HG03025 (cell line): ENCODE results near the gene FAM162A.

Experiments
- ATAC-seq: cut with Tn5 transposase; IDR thresholded peaks from one replicate; pipeline ENCODE4 v1.9.1; 2021; ENCODE audit warnings: mild to moderate bottlenecking, moderate library complexity; ENCODE audit not compliant: unreplicated experiment, low FRiP score

Gene FAM162A, protein sequence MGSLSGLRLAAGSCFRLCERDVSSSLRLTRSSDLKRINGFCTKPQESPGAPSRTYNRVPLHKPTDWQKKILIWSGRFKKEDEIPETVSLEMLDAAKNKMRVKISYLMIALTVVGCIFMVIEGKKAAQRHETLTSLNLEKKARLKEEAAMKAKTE

DNA sequence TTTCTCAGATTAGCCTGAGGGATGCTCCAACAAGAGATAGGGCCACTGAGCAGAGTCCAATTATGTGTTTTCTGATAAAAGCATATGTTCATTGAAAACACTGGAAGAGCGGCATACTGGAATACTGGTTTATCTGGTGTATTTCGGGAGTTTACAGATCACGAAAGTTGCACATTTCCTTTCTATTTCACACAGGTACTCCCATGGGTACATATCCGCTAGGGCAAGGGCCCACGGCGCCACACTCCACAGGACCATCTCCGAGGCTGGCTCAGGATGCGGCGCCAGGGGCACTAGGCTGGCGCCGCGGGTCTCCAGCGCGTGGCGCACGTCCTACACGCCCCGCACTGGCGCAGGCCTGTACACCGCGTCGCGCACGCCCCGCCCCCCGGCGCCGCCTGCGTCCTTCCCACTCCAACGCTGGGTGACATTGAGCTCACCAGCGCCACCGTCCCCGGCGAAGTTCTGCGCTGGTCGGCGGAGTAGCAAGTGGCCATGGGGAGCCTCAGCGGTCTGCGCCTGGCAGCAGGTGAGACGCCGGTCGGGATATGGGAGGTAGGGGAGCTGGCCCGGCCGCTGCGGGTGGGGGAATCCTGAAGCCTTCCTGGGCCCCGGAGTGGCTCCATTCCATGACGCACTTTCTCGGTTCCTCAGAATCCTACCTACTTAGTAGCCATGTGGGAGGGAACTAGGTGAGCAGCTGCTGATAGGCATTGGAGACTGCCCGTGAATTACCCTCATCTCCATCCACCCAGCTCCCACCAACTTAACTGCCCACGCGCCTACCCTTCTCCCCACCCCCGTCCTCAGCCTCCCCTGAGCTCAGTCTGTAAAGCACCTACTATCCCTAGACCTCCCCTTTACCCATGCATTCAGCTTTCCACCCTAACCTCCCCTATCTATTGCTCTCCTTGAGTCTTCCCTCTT, at the start of gene FAM162A:
FAM162A (plus strand) TSS at position 412 of the 927 bp plus-strand sequence; CDS start at position 496, 84 bp downstream.
- ATAC-seq, result peak; percentile 93

DNA sequence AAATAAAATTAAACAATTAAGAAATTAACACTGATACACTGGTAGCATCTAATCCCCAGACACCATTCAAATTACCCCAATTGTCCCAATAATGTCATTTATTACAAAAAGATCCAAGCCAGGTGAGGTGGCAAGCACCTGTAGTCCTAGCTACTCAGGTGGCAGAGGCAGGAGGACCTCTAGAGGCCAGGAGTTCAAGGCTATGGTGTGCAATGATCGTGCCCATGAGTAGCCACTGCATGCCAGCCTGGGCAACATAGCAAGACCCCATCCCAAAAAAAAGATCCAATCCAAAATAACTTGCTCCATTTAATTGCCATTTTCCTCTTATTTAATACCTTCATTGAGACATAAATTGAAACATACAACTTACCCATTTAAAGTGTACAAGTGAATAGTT, 41.2 kb upstream of the FAM162A start:
- ATAC-seq, result no peak

DNA sequence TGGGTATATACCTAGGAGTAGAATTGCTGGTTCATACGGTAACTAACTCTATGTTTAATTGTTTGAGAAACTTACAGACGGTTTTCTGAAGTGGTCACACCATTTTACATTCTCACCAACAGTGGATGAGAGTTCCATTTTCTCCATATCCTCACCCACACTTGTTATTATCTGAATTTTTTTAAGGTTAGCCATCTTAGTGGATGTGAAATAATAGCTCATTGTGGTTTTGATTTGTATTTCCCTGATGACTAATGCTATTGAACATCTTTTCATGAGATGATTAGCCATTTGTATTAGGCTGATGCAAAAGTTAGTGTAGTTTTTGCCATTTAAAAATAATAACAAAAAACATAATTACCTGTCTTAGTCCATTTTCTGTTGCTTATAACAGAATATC, 40.3 kb upstream of the FAM162A start:
- ATAC-seq, result no peak

DNA sequence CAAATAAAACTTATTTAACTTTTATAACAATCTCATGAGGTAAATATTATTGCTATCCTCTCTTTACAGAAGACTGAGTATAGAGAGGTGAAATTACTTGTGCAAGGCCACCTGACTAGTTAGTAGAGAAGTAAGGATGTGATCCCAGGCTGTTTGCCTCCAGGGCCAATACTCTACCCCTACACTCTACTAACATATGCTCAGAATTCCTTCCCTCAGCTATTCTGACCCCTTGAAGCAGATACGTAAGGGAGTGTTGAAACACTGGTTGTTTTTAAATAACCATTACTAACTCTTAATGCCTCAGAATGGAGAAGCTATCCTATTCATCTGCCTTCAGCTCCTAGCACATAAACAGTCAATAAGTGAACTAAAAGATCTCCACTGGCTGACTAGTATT, 34.8 kb upstream of the FAM162A start:
- no peak for ATAC-seq

DNA sequence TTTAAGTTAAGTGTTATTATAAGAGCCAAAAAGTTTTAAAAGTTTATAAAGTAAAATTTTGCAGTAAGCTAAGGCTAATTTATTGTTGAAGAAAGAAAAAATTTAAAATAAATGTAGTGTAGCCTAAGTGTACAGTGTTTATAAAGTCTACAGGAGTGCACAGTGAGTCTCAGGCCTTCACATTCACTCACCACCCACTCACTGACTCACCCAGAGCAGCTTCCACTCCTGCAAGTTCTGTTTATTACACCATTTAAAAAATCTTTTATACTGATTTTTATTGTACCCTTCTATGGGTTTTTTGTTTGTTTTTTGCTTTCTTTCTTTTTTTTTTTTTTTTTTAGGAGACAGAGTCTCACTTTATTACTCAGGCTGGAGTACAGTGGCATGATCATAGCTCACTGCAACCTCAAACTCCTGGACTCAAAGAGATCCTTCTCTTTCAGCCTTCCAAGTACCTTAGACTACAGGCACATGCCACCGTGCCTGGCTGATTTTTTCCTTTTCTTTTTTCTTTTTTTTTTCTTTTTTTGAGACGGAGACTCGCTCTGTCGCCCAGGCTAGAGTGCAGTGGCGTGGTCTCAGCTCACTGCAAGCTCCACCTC, 33.1 kb upstream of the FAM162A start:
- ATAC-seq, result no peak

DNA sequence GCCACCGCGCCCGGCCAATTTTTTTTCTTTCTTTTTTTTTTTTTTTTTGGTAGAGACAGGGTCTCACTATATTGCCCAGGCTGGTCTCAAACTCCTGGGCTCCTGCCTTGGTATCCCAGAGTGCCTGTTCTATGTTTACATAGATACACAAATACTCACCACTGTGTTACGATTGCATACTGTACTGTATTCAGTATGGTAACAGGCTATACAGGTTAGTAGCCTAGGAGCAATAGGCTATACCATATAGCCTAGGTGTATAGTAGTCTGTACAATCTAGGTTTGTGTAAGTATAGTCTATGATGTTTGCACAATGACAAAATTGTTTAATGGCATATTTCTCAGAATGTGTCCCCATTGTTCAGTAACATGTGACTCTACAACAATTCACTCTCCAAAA, 32.4 kb upstream of the FAM162A start:
- no peak for ATAC-seq

DNA sequence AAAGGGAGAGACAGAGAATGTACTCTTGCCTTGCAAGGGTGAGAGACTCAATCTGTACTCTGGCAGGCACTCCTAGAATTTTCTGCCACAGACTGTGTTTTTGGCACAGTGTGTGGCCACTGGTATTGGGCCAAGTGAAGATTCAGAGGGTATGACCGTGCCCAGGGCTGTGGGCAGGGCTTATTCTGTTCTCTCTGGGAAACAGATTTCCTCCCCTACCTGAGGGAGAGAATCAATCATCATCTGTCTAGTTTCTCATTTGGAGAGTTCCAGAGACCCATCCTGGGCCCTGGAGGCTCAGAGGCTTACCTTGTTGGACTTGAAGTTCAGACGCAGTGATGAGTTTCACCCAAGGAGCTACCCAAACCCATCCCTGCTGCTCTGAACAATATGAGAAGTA, 30.8 kb upstream of the FAM162A start:
- ATAC-seq, result no peak

DNA sequence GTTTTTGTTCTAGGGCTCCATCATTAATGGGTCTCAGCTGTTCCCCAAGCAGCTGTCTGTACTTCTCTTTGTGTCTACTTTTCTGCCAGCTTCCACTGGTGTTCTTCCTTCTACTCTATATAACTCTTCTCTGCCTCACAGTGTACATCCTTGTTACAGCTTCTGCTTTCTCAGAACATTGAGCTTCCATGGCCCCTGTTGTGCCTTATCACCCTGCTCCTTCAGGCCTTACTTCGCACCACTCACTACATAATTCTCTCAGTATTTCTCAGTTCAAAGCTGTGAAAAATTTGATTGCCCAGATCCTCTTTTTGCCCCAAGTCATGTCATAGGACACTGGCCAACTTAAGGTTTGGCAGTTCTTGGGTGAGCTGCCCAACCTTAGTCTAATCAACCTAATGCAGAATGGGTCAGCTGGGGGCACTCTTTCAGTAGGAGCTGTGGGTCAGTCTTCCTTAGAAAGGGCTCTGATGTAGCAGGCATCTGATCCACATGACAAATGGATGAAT, 30.0 kb upstream of the FAM162A start:
- no peak for ATAC-seq

DNA sequence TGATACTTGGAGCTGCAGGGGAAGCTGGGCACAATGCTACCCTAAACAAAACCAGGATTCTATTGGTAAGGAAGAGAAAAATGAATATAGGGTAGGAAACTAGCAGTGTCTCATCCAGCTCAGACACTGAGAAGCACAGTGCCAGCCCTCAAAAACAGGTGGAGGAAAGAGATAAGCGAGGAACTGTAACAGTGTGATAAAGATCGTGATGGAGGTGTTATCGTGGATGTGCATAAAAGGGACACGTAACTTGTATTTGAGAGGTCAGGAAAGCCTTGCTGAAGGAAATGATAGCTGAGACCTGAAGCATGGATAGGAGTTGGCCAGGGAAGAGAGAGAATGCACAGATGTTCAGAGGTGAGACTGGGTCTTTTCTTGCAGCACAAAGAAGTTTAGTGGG, 28.4 kb upstream of the FAM162A start:
- ATAC-seq, result no peak

DNA sequence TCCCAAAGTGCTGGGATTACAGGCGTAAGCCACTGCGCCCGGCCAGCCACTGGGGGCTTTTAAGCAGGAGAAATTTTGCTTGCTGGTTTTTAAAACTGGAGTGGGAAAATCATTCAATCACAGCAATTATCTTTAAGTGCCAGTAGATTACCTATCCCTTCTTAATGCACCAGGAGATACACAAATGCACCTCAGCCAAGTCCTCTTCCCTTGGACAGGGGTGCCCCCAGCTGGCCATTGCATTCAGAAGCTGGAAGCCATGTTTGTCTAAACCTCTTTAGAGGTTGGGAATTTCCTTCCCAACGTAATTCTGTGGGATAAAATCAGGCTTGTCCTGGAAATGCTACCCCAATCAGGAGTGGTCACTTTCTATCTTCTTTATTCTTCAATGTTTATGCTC, 27.6 kb upstream of the FAM162A start:
- no peak for ATAC-seq

DNA sequence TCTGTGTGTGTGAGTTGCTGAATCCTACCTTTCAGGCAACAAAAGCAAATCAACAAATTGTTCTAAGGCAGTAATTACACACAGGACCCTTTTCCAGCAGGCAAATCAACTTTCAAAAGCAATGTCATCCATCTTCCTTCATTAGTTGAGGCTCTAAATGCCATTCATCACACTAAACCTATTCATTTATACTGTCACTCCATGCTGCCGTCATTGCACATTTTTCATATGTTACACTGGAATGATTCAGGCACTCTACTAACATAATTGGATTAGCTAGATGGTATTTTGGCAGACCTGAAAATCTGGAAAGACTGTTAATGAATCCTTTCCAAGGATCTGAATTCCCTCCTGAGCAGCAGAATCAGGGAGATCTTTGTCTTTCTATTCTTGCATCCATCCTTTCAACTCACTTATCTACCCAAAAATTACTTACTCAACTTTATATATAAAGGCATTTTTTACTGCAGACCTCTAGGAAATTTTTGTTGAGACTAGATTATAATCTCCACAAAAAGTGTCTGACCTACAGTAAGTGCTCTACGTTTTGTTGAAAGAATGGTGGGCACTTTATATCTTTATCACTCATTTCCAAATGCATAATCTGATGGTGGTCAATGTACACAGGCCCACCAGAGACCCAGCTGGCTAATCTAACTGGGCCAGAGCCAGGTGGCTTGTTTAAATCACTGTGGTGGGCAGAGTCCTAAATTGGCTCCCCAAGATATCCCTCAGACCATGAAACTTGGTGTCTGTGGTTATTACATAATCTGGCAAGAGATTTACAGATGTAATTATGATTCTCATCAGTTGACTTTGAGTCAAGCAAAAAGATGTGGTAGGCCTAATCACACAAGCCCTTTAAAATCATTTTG, 25.9 kb upstream of the FAM162A start:
- no peak for ATAC-seq

DNA sequence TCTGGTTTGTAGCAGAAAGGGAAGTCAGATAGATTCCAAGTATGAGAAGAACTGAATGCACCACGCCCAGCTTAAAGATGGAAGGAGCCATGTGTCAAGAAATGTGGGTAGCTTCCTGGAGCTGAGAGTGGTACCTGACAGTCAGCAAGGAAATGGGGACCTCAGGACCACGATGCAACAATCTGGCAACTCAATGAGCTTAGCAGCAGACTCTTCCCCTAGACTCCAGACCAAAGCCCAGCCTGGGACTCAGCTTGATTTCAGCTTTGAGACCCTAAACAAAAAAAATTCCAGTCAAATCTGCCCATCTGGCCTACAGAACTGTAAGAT, 25.3 kb upstream of the FAM162A start:
- no peak for ATAC-seq

DNA sequence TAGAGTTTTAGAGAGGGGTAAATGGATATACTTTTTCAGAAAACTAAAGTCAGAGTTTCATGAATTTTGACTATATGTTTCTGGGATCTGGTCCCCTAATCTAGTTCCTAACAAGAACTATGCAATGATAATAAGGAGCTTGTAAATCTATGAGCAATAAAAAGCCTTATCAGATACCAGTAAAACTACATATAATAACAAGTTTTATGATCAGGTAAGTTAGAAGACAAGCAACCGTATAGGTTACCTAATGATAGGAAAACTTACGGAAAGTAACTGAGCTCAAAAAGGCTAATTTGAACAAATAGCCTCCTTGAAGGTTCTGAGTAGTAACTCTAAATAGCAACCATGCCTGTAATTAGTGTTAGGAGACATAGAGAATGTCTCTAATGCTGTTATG, 22.0 kb upstream of the FAM162A start:
- ATAC-seq, result no peak

DNA sequence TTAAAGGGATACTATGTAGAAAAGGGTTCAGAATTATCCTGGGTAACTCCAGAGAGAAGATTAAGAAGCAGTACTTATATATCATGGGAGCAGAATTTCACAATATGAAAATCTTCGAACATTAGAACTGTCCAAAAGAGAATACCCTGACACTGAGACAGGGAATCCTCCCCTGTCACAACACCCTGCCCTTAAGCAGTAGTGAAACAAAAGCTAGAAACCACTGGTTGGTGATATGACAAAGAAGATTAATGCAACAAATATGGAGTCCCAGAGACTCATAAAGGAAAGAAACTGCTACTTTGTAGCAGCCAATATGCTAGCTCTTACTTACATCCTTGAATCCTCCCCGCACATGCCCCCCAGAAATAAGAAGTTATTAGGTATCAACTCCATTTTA, 19.5 kb upstream of the FAM162A start:
- ATAC-seq, result no peak

DNA sequence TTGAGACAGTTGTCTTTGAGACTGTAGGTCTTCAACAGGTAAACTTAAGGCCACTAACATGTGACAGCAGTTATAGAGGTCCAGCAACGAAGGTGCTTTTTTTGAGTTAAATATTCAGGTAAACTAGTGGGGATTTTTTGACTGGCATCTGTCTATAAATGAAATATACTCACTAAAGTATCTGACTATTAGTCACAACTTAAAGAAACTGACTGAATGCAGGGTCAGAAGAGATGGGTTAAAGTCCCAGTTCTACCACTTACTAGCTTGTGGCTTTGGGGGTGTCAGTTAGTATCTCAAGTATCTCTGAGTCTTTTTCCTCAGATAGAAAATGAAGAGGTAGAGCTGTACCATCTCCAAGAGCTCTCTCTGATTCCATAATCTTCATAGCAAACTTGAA, 18.9 kb upstream of the FAM162A start:
- no peak for ATAC-seq

DNA sequence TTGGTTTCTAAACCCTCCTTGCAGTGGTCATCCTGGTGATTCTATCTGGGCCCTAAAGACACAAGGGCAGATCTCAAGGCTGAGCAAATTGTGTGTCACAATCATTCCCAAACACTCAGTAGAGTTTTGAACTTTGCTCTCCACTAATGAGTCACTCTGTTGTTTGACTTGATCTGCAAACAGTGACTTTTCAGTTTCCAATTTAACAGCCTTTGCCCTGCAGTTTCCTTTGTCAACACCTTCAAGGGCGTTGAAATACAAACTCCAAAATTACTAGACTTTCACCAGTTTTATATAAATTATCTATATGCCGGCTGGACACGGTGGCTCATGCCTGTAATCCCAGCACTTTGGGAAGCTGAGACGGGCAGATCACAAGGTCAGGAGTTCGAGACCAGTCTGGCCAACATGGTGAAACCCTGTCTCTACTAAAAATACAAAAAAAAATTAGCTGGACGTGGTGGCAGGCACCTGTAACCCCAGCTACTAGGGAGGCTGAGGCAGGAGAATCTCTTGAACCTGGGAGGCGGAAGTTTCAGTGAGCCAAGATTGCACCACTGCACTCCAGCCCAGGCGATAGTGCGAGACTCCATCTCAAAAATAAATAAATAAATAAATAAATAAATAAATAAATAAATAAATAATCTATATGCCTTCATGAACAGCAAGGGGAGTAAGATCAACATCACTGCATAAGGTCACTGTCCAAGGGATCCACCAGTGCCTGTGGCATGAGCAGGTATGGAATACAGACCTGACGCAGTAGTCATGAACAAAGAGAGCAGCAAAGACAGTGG, 18.2 kb upstream of the FAM162A start:
- ATAC-seq, result peak; percentile 69

DNA sequence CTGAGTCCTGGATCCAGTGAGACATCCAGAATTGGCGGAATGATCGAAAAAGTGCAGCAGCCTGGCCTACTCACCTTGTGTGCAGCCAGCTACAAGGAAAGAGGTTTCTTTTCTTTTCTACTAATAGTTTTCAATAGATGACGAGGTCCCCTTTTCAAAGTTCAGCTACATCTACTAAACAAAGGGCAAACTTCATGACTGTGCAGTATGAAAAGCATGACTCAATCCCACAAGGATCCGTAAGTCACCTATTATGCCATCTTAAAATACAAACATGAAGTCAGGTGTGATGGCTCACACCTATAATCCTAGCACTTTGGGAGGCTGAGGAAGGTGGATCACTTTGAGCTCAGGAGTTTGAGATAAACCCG, 17.6 kb upstream of the FAM162A start:
- no peak for ATAC-seq

DNA sequence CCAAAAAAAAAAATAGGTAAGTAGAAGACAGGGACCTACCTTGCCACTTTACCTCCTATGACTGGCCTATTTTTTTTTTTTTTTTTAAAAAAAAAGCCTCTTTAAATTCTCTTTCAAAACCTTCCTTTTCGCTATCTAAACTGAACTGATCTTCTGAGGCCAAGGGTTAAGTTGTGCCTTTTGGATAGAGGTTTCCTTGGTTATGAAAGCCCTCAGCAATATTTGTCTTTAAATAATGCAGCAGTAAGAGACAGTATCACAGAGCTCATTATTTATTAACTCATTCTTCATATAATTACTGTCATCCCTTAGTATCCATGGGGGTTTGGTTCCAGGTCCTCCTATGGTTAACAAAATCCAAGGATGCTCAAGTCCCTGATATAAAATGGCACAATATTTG, 9.9 kb upstream of the FAM162A start:
- ATAC-seq, result no peak

DNA sequence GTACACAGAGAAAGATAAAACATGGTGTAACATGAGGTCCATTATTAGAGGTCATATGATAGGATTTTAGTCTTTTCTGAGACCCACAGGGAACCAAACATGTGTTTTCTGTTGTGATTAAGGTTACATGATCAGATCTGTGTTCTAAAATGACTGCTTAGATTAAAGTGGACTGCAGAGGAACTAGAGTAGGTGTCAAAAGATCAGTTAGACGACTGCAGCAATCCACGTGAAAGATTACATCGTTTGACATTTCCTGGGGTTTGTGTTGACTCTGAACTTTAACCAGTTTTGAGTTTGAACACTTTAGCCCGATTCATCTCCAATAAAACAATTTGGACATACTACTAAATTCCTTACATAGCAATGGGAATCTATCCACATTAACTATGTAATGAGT, 6.0 kb upstream of the FAM162A start:
- no peak for ATAC-seq
